UCSD-AML1 (cell line): ENCODE data around the gene POLR2I.
"Not testable (repeated sequence)": the region's sequence is repeated elsewhere in the genome, so short reads cannot be mapped to it uniquely, and the experiment has no call there.

ENCODE experiments used
- DNase-seq: peaks from one replicate; lab custom pipeline; 2025; ENCODE audit not compliant: unreplicated experiment; lab: John Stamatoyannopoulos, UW

POLR2I gene

DNA sequence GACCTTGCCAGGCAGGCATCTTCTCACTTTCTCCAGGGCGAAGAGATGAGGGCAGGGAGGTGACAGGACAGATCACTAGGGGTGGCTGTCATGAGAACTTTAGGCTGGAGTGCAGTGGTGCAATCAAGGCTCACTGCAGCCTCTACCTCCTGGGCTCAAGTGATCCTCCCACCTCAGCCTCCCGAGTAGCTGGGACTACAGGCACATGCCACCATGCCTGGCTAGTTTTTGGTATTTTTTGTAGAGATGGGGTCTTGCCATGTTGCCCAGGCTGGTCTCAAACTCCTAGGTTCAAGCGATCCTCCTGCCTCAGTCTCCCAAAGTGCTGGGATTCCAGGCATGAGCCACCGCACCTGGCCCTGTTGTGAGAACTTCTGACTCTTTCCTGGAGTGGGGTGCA is 20.2 kb upstream of the POLR2I start:
- not testable (repeated sequence) for DNase-seq

DNA sequence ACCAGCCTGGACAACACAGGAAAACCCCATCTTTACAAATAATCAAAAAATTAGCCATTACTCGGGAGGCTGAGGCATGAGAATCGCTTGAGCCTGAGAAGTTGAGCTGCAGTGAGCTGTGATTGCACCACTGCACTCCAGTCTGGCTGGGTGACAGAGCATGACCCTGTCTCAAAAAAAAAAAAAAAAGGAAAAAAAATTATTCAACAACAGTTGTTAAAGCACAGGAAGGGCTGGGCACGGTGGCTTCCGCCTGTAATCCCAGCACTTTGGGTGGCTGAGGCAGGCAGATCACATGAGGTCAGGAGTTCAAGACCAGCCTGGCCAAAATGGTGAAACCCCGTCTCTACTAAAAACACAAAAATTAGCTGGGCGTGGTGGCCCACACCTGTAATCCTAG is 16.5 kb upstream of the POLR2I start:
- DNase-seq = not testable (repeated sequence)

DNA sequence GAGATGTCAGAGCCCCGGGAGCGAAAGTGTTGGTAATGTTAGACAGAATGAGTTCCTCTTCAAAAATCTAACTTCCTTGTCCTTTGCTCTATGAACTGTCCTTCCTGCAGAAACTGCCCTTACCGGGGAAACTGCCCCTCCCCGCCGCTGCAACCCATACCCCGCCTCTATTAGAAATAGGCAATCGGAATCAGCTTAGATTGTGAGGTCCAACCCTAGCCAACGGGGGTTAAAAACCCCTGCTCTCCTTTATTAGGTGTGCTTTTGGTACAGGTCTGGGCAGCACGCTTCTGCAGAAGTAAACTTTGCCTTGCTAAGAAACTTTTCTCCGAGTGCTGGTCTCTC is 13.7 kb upstream of the POLR2I start:
- peak; percentile 78 for DNase-seq

DNA sequence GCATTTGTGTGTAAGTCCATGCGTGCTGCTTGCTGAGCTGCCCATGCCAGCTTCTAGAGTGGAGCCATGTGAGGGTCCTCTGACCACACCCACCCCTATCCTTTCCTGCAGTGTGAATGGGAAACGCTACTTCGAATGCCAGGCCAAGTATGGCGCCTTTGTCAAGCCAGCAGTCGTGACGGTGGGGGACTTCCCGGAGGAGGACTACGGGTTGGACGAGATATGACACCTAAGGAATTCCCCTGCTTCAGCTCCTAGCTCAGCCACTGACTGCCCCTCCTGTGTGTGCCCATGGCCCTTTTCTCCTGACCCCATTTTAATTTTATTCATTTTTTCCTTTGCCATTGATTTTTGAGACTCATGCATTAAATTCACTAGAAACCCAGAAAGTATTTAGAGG is 10.9 kb upstream of the POLR2I start:
- no peak for DNase-seq

DNA sequence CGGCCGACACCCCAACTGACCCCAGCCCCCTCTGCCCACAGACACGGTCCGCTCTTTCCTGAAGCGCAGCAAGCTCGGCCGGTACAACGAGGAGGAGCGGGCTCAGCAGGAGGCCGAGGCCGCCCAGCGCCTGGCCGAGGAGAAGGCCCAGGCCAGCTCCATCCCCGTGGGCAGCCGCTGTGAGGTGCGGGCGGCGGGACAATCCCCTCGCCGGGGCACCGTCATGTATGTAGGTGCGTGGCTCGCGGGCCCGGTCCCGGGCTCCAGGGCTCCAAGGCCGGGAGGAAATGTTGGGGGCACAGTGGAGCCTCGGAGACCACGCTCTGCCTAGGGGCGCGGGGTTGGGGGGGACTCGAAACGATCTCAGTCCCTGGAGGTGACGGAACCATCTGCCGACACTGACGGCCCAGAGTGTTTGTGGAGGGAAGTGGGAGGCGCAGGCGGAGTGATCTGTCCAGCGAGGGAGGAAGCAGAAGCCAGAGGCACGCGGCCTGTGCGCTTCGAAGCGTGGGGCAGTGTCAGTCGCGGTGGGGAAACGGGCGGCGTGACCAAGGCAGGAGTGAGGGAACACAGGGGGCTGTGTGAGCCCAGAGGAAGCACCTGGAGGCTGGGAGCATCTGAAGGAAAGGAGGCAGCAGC is 6.9 kb upstream of the POLR2I start:
- DNase-seq = peak; percentile 22

DNA sequence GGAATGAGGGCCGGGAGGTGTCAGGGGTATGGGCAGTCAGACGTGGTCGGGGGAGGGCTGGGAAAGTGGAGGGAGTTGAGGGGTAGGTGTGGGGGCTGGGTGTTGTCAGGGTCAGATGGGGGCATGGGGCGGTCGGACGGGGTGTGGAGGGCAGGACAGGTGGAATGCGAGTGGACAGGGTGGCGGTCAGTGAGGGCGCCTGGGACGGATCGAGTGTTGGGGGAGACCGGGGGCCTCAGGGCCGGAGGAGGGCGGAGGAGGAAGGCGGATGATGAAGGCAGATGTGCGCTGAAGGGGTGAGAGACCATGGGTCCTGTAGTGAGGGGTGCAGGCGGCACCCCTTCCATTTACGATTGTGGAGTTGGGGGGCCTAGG is 6.3 kb upstream of the POLR2I start:
- DNase-seq = no peak

DNA sequence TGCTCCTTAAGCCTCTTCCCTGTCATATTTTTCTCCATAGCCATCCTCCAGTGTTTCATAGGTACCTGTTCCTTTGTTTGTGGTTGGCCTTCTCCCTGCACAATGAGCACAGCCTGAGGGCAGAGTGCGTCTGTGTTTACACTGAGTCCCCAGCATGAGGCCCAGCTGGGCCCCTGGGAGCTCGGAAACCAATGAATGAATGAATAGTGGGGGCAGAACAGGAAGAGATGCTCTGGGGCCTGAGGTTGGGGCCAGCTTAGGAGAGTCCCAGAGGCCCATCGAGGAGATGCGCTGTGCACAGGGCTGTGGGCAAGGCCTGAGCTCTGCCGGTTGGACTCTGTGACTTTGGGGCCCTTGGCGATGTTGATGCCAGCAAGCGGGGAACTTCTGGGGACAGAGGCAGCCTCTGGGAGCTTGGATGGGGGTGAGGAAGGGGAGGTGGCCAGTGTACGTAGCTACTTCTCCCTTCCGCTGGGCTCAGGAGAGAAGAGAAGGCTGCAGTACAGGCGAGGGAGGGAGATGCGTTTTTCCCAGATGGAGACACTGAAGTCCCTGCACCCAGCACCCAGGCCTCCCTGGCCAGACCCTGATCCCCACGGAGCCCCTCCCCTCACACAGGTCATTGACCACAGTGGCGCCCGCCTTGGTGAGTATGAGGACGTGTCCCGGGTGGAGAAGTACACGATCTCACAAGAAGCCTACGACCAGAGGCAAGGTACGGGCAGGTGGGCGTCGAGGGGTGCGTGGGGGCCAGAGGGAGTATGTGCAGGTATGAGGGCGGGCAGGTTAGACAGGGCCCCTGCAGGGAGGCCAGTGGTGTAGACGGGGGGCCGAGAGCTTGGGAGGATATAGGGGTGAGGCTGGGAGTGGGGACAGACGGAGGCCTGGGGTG is 5.7 kb upstream of the POLR2I start:
- DNase-seq = no peak

DNA sequence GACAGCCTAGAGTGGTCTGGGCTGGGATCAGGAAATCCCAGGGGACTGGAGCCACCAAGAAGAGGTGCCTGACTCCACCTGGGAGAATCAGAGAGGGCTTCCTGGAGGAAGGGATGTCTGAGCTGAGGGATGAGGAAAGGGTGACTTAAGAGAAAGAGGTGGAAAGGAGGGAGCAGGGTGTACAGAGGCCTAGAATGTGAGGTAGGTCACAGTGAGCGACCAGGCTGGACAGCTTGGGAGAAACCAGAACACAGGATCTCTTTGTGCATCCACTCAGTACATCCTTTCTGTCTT is 1.6 kb upstream of the POLR2I start:
- no peak for DNase-seq

DNA sequence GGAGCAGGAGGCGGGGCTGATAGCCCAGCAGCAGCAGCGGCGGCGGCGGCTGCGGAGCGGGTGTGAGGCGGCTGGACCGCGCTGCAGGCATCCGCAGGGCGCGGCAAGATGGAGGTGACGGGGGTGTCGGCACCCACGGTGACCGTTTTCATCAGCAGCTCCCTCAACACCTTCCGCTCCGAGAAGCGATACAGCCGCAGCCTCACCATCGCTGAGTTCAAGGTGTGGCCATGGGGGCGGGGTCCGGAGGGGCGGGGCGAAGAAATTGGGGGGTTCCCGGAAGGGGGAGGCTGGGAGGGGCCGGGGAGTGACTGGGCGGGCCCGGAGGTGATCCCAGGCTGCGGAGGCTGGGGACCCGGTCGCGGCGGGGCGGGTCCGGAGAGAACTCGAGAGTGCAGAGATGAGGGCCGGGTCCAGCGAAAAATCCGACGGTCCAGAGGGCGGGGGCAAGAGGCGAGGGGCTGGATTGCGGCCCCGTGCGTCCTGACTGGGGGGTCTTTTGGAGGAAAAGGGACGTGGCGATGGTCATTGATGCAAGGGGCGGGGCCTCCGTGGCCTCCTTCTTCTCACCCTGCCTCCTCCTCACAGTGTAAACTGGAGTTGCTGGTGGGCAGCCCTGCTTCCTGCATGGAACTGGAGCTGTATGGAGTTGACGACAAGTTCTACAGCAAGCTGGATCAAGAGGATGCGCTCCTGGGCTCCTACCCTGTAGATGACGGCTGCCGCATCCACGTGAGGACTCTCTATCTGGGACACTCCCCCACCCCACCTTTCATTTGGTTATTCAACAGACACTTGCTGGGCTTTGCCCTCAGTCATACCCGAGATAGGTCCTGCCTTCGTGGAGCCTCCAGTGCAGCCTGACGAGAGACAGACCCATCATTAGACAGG is 1.0 kb upstream of the POLR2I start, which contains the start of gene TBCB:
TSS of gene TBCB (plus strand) at position 16 of the 891 bp plus-strand sequence. CDS start at position 109, 93 bp downstream.
- no peak for DNase-seq

DNA sequence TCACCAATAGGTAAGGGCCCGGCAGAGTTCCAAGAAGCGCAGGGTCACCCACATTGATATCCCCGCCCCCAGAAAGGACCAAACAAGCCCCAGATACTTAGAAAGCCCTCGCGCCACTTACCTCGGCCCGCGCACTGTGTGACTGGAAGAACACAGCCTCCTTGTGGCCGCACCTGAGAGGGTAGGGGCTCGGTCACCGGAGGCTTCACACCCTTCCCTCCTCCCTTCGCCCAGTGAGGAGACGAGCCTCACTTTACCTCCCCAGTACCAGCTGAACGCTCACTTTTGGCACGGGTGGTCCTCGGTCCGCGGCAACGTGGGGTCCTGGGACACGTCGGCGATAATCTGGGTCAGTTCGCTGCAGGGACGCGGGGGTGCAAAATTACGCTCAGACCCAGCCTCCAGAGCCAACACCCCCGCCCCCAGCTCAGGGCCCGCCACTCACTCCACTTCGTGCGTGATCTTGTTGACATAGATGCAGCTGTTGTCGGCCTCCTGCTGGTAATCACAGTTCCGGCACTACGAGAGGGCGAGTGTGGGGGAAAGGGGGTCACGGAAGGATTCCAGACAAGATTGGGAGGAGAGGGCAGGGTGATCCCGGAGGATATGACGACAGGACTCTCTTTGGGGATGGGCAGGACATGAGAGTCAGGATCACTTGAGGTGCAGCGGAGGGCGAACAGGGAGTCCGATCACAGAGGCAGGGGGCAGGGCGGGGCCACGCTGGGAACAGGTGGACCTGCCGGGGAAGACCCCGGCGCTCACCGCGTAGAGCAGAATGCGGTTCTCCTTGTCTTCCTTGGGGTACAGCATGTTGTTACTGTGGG is 568 bp downstream of the POLR2I start:
- DNase-seq = no peak

DNA sequence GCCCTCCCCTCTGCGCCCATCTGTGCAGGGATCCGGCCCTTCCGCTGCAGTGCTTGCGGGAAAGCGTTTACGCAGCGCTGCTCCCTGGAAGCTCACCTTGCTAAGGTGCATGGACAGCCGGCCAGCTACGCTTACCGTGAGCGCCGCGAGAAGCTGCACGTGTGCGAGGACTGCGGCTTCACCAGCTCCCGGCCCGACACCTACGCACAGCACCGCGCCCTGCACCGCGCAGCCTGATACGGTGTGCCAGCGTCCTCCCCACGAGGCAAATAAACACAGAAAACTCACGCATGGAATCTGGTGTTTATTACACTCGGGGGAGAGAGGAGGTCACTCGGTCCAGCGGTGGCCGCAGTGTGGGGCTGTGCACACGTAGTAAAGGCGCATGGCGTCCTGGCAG is 1.2 kb downstream of the POLR2I start:
- no peak for DNase-seq

DNA sequence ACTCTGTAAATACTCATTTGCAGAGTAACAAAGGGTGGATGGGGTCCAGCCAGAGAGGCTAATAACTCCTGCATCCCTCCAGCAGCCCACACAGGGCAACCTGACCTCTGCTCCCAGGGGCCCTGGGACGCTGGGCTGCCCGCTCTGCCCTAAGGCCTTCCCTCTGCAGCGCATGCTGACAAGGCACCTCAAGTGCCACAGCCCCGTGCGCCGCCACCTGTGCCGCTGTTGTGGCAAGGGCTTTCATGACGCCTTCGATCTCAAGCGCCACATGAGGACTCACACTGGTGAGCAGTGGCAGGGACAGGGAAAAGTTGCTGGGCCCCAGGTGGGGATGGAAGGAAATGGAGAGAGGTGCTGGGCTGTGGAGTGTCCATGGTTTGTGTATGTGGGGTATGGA is 2.0 kb downstream of the POLR2I start:
- no peak for DNase-seq

DNA sequence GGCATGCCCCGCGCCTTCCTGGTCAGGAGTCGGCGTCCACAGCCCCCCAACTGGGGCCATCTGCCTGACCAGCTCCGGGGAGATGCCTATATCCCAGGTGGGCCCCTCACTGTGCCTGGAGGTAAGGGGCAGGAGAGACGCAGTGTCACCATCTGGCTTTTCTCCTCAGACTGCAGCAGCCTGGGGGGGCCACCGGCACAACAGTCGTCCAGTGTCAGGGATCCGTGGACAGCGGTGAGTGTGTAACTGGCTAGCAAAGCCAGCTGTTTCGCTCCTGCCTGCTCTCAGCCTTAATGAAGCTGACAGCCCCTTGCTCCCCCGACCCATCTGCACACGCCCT is 3.5 kb downstream of the POLR2I start:
- DNase-seq = no peak

DNA sequence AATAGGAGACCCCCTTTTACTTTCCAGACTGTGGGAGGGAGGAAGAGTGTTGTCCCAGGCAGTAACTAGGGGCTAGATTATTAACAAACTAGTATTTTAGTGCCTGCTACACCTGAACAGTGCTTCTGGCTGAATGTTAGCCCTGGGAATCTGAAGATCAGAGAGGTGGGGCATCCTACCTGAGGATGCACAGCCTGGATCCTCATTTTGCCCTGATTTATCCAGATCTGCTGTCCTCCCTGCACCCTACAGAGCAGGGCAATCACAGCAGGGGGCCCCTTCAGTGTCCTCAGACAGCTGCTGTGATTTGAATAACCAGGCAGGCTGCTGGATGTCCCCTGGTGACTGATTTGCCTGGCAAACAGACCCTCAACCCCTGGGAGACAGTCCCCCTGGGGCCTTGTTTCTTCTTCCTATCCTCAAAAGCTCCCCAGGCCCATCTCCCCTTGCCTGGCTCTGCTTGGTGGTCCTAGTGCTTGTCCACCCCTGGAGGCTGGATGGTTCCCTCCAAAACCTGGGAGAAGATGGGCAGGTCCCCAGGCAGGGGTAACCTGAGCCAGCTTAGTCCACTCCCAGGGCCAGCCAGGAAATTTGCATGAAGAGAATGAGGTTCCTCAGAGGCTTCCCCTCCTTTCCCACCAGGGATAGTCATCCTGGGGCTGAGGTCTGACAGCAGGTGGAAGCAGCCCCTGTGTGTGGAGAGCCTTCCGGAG is 4.0 kb downstream of the POLR2I start, which contains the start of gene OVOL3:
TSS of gene OVOL3 (plus strand) at position 657 of the 713 bp plus-strand sequence. CDS start 60 bp downstream, outside the sequence.
- DNase-seq = no peak

DNA sequence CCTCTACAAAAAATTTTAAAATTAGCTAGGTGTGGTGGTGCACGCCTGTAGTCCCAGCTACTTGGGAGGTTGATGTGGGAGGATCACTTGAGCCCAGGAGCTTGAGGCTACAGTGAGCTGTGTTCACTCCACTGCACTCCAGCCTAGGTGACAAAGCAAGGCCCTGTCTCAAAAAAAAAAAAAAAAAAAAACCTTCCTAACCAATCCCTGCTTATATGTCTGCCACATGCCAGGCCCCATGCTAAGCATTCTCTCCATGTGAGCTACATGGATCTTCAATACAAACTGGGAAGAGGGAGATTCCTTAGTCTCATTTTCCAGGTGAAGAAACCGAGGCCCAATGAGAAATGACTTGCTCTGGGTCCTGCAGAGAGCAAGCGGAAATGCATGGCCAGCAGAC is 6.0 kb downstream of the POLR2I start:
- no peak for DNase-seq

DNA sequence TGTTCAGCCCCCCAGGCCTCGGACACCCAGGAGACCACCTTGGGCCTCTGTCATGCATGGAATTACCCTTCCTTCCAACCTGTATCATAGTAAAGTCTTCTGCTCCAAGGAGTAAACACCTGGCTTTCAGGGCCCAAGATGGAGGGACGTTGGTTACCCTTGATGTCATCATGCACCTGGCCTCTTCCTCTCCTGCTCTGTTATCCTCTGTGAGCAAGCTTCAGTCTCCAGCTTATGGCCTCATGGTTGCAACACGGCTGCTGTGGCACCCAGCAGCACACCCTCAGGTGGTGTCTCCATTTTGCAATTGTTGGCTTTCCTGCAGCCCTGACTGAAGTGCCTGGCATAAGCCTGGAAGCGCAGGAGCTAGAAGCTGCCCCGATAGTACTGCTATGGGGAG is 7.7 kb downstream of the POLR2I start:
- no peak for DNase-seq

DNA sequence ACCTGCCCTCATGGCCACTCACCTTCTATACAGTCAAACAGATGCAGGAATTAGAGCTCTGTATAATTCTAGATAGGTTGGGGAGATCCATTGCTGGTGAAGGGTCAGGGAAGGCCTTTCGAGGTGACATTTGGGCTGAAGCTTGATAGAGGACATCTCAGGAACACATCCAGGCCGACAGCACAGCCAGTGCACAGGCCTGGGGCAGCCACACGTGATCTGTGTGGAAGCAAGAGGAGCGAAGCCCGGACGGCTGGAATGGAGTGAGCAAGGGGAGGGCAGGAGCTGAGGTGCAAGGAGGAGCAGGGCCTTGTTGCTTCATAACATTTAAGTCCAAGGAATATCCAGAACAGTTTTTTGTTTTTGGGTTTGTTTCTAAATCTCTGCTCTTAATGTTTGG is 8.2 kb downstream of the POLR2I start:
- no peak for DNase-seq

DNA sequence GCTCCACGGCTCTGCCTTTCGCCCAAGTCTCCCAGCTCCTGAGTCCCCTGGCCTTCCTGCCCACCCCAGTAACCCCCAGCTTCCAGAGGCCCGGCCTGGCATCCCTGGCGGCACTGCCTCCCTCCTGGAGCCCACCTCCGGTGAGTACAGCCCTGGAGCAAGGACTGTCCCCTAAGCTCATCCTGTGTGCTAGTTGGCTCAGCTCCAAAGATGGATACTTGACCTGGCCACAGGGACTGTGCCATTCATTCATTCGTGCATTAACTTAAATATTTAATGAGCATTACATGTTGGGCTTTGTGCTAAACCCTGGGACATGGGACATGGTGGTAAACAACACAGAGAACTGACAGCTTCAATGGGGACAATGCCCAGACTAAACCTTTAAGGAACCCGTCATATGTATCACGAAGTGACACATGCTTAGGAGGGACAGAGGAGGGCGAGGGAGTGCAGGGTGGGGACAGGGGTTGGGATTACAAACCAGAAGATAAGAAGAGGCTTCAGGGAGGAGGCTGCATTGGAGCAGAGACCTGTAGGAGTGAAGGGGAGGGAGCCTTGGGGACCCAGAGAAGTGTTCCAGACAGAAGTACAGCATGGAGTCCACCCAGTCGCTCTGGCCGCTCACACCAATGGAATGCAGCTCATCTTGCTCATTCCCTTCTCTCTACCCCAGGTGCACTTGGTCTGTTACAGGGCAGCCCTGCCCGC is 10.7 kb downstream of the POLR2I start:
- DNase-seq = no peak

DNA sequence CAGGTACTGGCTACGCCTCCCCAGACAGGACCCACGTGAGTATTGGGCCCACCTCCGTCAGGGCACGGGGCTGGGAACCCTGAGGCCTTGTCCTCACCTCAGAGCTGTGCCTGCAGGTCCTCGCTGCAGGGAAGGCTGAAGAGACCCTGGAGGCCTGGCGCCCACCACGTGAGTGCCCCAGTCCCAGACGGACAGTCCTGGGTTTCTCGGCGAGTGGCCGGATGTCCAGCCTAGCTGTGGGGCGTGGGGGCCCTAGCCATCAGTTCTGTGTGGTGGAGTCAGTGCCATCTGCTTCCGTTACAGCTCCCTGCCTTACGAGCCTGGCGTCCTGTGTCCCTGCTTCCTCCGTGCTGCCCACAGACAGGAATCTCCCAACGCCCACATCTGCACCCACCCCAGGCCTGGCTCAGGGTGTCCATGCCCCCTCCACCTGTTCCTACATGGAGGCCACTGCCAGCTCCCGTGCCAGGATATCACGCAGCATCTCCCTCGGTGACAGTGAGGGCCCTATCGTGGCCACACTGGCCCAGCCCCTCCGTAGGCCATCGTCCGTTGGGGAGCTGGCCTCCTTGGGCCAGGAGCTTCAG is 11.5 kb downstream of the POLR2I start:
- no peak for DNase-seq
